Measurements from ENCODE around the gene RIMBP2.
"Not testable (repeated sequence)": the region's sequence is repeated elsewhere in the genome, so short reads cannot be mapped to it uniquely, and the experiment has no call there.

Gene RIMBP2

GRCh38 chr12:130705178-130705822 is 10.8 kb downstream of the RIMBP2 start:
- no peak for DNase-seq

- no peak for DNase-seq
Observed at GRCh38 chr12:130704606-130705005, 11.5 kb downstream of the RIMBP2 start.

GRCh38 chr12:130703733-130704375 is 12.2 kb downstream of the RIMBP2 start:
- no peak for DNase-seq

GRCh38 chr12:130702966-130703732 is 12.9 kb downstream of the RIMBP2 start:
- DNase-seq, result no peak

- DNase-seq, result no peak
Observed at GRCh38 chr12:130701402-130701744, 14.7 kb downstream of the RIMBP2 start.

GRCh38 chr12:130700492-130701401 is 15.4 kb downstream of the RIMBP2 start:
- no peak for DNase-seq

GRCh38 chr12:130698106-130698505 is 18.0 kb downstream of the RIMBP2 start:
- DNase-seq, result no peak

GRCh38 chr12:130696379-130697100 is 19.6 kb downstream of the RIMBP2 start:
- DNase-seq, result no peak

GRCh38 chr12:130695061-130695460 is 21.0 kb downstream of the RIMBP2 start:
- no peak for DNase-seq

- DNase-seq, result no peak
Observed at GRCh38 chr12:130689408-130690405, 26.4 kb downstream of the RIMBP2 start.

GRCh38 chr12:130688999-130689398 is 27.1 kb downstream of the RIMBP2 start:
- not testable (repeated sequence) for DNase-seq

GRCh38 chr12:130687796-130688778 is 28.0 kb downstream of the RIMBP2 start:
- DNase-seq, result no peak

GRCh38 chr12:130687190-130687589 is 28.9 kb downstream of the RIMBP2 start:
- DNase-seq, result no peak

- DNase-seq, result no peak
Observed at GRCh38 chr12:130686511-130686991, 29.5 kb downstream of the RIMBP2 start.

- no peak for DNase-seq
Observed at GRCh38 chr12:130685850-130686249, 30.2 kb downstream of the RIMBP2 start.

GRCh38 chr12:130685250-130685787 is 30.8 kb downstream of the RIMBP2 start:
- no peak for DNase-seq

GRCh38 chr12:130683811-130684210 is 32.3 kb downstream of the RIMBP2 start:
- DNase-seq, result no peak

- no peak for DNase-seq
Observed at GRCh38 chr12:130683080-130683479, 33.0 kb downstream of the RIMBP2 start.

GRCh38 chr12:130680451-130680990 is 35.6 kb downstream of the RIMBP2 start:
- DNase-seq, result no peak
